Peyer's patch (tissue), 4 donors: ENCODE results near the gene TRMT10C.

Experiments
- CTCF ChIP-seq, 6 experiments: fragments of 450-650 bp in 4 of 6; fragments of 200-600 bp in 2 of 6; sonication (generic) in 1 of 6; IDR thresholded peaks; one replicate each; pipeline ENCODE4 v1.5.1; 2017 to 2019; ENCODE audit warnings: antibody characterized with exemption in 6 of 6, mild to moderate bottlenecking in 3 of 6, moderate library complexity in 1 of 6
- POLR2A ChIP-seq, 2 donors: fragments of 450-650 bp; IDR thresholded peaks; one replicate each; pipeline ENCODE4 v1.5.1; 2017; ENCODE audit warnings: antibody characterized with exemption in 2 of 2, mild to moderate bottlenecking in 2 of 2, moderate library complexity in 2 of 2

- TF ChIP-seq CTCF (IDR thresholded peaks at IDR 0.05) = no peak
- TF ChIP-seq POLR2A (IDR thresholded peaks at IDR 0.05) = no peak
Observed at GRCh38 chr3:101532783-101533602, 28.7 kb upstream of the TRMT10C start.
